Panc1 (cell line): ENCODE data around the gene DUSP18. TPM values are rescaled to one million over a fixed set of nuclear protein-coding genes. Genes with fewer than 3 reads are reported as not detected.
A peak's percentile ranks its signal among the peaks of the same experiment; 100 is the strongest.
"Not testable (repeated sequence)": the region's sequence is repeated elsewhere in the genome, so short reads cannot be mapped to it uniquely, and the experiment has no call there.

ENCODE experiments used
- ATAC-seq: fragments of 200-7000 bp; cut with Tn5 transposase; 2 replicates; pipeline ENCODE4 v1.9.1; 2020; ENCODE audit warnings: mild to moderate bottlenecking, moderate library complexity
- BruUV-seq: library from RNA; stranded (reverse); fragments of 400-500 nt; replicated peaks from 2 replicates; lab custom pipeline; 2021; lab: Mats Ljungman, UMichigan
- CTCF ChIA-PET: fragments of 300-600 bp; sonication (Branson Sonifier 250); formaldehyde crosslinking; loops from one replicate; lab custom pipeline; 2022; ENCODE audit warnings: antibody characterized with exemption; lab: Charles Lee
- POLR2A ChIA-PET: fragments of 300-600 bp; sonication (Branson Sonifier 250); formaldehyde crosslinking; loops from one replicate; lab custom pipeline; 2022; ENCODE audit warnings: antibody characterized with exemption; lab: Charles Lee
- DNase-seq: peaks from one replicate; pipeline ENCODE4 v3.0.0-alpha.2; 2010; ENCODE audit warnings: low read depth, low spot score
- H3K27ac ChIP-seq: 2 replicates; pipeline ENCODE4 v1.5.1; 2011; ENCODE audit warnings: mild to moderate bottlenecking, low read length, inconsistent platforms
- H3K27me3 ChIP-seq: fragments of 200-500 bp; sonication (Bioruptor generic); 2 replicates; pipeline ENCODE4 v1.6.0; 2014; ENCODE audit warnings: low read length, inconsistent platforms; ENCODE audit not compliant: control insufficient read depth, insufficient read depth
- H3K36me3 ChIP-seq: fragments of 200-500 bp; sonication (Bioruptor generic); 2 replicates; pipeline ENCODE4 v1.5.1; 2014; ENCODE audit warnings: inconsistent platforms, mild to moderate bottlenecking, low read length, moderate library complexity; ENCODE audit not compliant: control insufficient read depth, insufficient read depth
- H3K4me1 ChIP-seq: 2 replicates; pipeline ENCODE4 v1.5.1; 2011; ENCODE audit warnings: inconsistent platforms, mild to moderate bottlenecking, low read length, moderate library complexity; ENCODE audit not compliant: control insufficient read depth, insufficient read depth
- H3K4me3 ChIP-seq, 2 experiments: 2 replicates each; pipeline ENCODE4 v1.5.1; 2011 to 2012; ENCODE audit warnings: low read depth in 2 of 2, low read length in 2 of 2, mild to moderate bottlenecking in 2 of 2, inconsistent platforms in 1 of 2, moderate library complexity in 1 of 2
- H3K9me3 ChIP-seq: fragments of 200-500 bp; sonication (Bioruptor generic); 2 replicates; pipeline ENCODE4 v1.5.1; 2014; ENCODE audit warnings: low read depth, mild to moderate bottlenecking, inconsistent platforms, low read length, moderate library complexity; ENCODE audit not compliant: control insufficient read depth, insufficient read depth
- POLR2AphosphoS5 ChIP-seq: IDR thresholded peaks from 2 replicates; pipeline ENCODE4 v1.6.1; 2012; ENCODE audit warnings: mild to moderate bottlenecking, low read depth, low read length, moderate library complexity
- REST ChIP-seq, 2 experiments: IDR thresholded peaks; 2 replicates each; pipeline ENCODE4 v1.6.1; 2011 to 2012; ENCODE audit warnings: low read depth in 2 of 2, control low read depth in 1 of 2, low read length in 1 of 2, mild to moderate bottlenecking in 1 of 2, moderate library complexity in 1 of 2; ENCODE audit not compliant: insufficient read depth in 1 of 2
- SIN3A ChIP-seq: IDR thresholded peaks from 2 replicates; pipeline ENCODE4 v1.6.1; 2012; ENCODE audit warnings: low read depth, mild to moderate bottlenecking, low read length, moderate library complexity, borderline replicate concordance; ENCODE audit not compliant: insufficient read depth
- TCF7L2 ChIP-seq: IDR thresholded peaks from 2 replicates; pipeline ENCODE4 v1.6.1; 2011; ENCODE audit warnings: mild to moderate bottlenecking, low read depth, low read length, inconsistent platforms
- in situ Hi-C: cut with HindIII; loops from 2 replicates; pipeline ENCODE4 v1.10.0; 2016; ENCODE audit warnings: low sequenced_read_pairs, low pct_unique_long_range_greater_than_20kb
- intact Hi-C: fragments of 100-400 bp; cut with micrococcal nuclease; formaldehyde crosslinking; loops from one replicate; pipeline ENCODE4 v1.10.0; 2022; ENCODE audit not compliant: unreplicated experiment
- total RNA-seq: library from RNA; stranded (reverse); gene quantifications from one replicate; pipeline ENCODE4 v1.2.1, GENCODE V29; 2021; ENCODE audit not compliant: unreplicated experiment
- TF ChIP-seq, protein P1 (sequence below): fragments of 450-650 bp; IDR thresholded peaks from 2 replicates; pipeline ENCODE4 v1.5.1; 2017; ENCODE audit warnings: mild to moderate bottlenecking

Gene DUSP18
- total RNA-seq, 1 experiment from 2014 or later = 15.4 TPM

GRCh38 chr22:30712094-30712493, 44.4 kb upstream of the DUSP18 start:
- Histone ChIP-seq H3K4me3 (no peak overlapping the region), H3K36me3 (no peaks in the 10 kb centered on the region), H3K4me1 (no peaks in the 10 kb centered on the region), H3K27me3 (no peaks in the 10 kb centered on the region), H3K9me3 (no peaks in the 10 kb centered on the region), H3K27ac (no peak overlapping the region)
- intact Hi-C loops (no loop called here), in situ Hi-C loops (no loop called here)
- ChIA-PET POLR2A (no interaction called here), CTCF (interaction anchor here (0.7 kb wide), 1 partner anchor 42 kb away, joined by 3 read pairs; no protein-coding TSS in a partner anchor)
- ATAC-seq (no peak), DNase-seq (no peak)
- TF ChIP-seq REST (IDR thresholded peaks at IDR 0.05; ENCODE audit: insufficient read depth in 1 of 2, low read depth in 2 of 2, low read length in 1 of 2) (no peak), TCF7L2 (no peak), SIN3A (no peak), POLR2AphosphoS5 (no peak)
- TF ChIP-seq, protein P1, sequence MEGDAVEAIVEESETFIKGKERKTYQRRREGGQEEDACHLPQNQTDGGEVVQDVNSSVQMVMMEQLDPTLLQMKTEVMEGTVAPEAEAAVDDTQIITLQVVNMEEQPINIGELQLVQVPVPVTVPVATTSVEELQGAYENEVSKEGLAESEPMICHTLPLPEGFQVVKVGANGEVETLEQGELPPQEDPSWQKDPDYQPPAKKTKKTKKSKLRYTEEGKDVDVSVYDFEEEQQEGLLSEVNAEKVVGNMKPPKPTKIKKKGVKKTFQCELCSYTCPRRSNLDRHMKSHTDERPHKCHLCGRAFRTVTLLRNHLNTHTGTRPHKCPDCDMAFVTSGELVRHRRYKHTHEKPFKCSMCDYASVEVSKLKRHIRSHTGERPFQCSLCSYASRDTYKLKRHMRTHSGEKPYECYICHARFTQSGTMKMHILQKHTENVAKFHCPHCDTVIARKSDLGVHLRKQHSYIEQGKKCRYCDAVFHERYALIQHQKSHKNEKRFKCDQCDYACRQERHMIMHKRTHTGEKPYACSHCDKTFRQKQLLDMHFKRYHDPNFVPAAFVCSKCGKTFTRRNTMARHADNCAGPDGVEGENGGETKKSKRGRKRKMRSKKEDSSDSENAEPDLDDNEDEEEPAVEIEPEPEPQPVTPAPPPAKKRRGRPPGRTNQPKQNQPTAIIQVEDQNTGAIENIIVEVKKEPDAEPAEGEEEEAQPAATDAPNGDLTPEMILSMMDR = no peak
- BruUV-seq = no TSS peak

- not testable (repeated sequence) for DNase-seq, H3K27ac ChIP-seq
Observed at GRCh38 chr22:30709980-30710379, 42.3 kb upstream of the DUSP18 start.

DNA sequence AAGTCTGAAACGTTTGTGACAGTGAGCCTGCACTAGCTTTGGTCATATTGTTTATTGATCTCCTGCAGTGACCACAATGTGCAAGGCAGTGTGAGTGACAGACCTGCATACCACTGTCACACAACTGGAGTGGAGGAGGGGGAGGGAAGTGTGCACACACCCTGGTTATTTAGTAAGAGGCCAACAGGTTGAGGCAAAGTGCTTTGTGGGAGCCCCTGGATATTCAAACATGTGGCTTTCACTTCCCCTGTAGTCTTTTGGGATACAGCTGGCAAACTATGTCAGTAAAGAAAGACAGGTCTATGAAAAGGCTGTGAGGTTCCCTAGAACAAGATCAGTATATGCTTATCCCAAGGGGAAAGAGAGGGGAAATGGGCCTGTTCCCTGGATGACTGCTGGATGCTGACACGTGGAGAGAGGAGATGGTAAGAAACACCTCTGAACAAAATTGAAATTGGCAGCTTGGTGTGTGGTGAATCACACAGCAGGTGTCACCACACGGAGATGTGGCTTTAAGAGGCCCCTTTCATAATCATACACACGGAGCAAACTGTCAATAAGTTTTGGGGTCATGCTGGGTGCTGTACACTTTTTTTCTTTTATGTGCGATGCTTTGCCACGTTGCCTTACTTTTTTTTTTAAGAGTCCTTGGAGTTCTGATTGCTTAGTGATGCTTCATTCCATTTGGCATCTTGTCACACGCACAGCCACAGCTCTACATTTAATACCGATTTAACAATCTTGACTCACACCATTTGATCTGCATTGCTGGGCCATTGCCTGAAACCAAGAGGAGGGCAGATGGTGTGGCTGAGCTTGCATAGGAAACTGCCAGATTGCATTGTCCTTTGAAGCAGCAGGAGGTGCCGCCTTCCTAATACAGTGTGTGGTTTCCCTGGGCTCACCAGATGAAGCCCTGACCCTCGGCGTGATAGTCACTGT, 38.3 kb upstream of the DUSP18 start:
- no peaks in the 10 kb centered on the region for H3K36me3 ChIP-seq
- peak; percentile 38; the same call in 1 of the 2 replicates for ATAC-seq
- H3K4me3 ChIP-seq = no peak overlapping the region
- no peak overlapping the region for H3K27ac ChIP-seq
- ChIA-PET POLR2A (no interaction called here), CTCF (no interaction called here)
- in situ Hi-C loops (no loop called here), intact Hi-C loops (no loop called here)
- BruUV-seq = no TSS peak
- no peaks in the 10 kb centered on the region for H3K9me3 ChIP-seq
- H3K27me3 ChIP-seq = no peaks in the 10 kb centered on the region
- no peak for DNase-seq
- H3K4me1 ChIP-seq = peaks cover 8% of the 10 kb centered on the region; the same call in 1 of the 2 replicates
- no peak for TF ChIP-seq POLR2AphosphoS5
- TF ChIP-seq SIN3A = no peak
- no peak for TF ChIP-seq REST (IDR thresholded peaks at IDR 0.05; ENCODE audit: insufficient read depth in 1 of 2, low read depth in 2 of 2, low read length in 1 of 2)
- TF ChIP-seq, protein P1 = no peak
- TF ChIP-seq TCF7L2 = no peak

More at GRCh38 chr22:30709980-30710379, 42.3 kb upstream of the DUSP18 start:
- H3K4me1 ChIP-seq, in situ Hi-C loops, H3K27me3 ChIP-seq, intact Hi-C loops, CTCF ChIA-PET, BruUV-seq, H3K9me3 ChIP-seq, H3K36me3 ChIP-seq, POLR2A ChIA-PET, H3K4me3 ChIP-seq, ATAC-seq: not testable (repeated sequence)
